NCI-H2196 (cell line): ENCODE data around the gene CCDC80.

Experiments used
- DNase-seq: peaks from one replicate; lab custom pipeline; 2025; ENCODE audit not compliant: unreplicated experiment; lab: John Stamatoyannopoulos, UW

Gene CCDC80, protein sequence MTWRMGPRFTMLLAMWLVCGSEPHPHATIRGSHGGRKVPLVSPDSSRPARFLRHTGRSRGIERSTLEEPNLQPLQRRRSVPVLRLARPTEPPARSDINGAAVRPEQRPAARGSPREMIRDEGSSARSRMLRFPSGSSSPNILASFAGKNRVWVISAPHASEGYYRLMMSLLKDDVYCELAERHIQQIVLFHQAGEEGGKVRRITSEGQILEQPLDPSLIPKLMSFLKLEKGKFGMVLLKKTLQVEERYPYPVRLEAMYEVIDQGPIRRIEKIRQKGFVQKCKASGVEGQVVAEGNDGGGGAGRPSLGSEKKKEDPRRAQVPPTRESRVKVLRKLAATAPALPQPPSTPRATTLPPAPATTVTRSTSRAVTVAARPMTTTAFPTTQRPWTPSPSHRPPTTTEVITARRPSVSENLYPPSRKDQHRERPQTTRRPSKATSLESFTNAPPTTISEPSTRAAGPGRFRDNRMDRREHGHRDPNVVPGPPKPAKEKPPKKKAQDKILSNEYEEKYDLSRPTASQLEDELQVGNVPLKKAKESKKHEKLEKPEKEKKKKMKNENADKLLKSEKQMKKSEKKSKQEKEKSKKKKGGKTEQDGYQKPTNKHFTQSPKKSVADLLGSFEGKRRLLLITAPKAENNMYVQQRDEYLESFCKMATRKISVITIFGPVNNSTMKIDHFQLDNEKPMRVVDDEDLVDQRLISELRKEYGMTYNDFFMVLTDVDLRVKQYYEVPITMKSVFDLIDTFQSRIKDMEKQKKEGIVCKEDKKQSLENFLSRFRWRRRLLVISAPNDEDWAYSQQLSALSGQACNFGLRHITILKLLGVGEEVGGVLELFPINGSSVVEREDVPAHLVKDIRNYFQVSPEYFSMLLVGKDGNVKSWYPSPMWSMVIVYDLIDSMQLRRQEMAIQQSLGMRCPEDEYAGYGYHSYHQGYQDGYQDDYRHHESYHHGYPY

DNA sequence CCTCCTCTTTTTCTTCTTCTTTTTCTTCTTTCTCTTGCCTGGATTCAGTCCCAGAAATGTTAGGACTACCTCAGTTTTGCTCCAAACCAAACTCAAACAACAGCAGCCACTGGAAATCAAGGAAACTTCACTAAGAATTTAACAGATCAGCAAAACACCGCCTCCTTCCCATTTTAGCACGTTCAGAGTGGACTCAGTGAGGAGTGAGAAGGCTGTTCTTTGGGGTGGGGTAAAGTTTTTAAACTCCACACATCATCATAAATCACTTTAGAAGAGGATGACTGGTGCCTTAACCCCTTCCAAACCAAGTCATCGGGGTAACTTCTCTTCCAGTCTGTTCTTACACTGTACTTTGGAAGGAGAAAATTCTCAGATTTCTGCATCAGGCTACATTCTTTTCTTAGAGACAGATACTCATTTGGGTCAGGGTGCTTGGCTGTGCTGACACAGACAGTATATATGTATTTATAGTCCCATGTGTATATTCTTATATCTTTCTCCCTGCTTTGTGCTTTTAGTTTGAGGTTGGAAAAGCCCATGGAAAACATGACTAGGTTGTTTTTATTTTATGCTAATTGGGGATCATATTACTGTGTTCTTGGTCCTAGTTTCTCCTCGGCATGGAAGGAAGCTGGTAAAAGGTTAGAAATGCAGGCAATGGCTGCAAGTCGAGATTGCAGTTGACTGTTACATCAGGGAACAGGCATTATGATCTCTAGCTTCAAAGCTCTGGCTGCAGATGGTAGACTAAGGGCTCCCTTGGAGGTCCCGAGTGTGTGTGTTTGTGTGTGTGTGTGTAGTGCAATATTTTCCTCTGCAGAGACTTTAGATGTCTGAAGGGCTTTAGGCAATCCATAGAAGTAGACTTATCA is at the start of gene CCDC80:
Gene CCDC80, minus strand, starts transcription at position 214 of the 872 bp plus-strand sequence. CDS start 1,238 bp downstream, outside the sequence.
- DNase-seq = no peak

DNA sequence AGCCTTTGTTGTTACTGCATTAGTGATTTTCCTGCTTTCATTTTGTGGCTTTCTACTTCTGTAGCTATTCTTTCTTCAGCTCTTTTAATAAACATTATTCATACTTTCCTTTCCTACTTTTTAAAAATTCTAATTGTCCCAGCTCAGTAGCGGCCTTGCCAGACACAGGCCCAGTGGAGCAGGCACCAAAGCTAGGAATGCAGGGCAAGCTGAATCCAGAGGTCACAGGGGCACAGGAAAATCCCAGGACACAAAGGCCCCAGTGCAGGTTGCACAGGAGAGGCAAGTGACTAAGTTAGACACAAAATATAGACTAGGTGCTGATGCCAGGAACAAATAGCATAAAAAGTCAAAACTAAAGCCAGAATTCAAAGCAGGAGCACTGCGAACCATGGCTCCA is 49.0 kb upstream of the CCDC80 start:
- DNase-seq = no peak

DNA sequence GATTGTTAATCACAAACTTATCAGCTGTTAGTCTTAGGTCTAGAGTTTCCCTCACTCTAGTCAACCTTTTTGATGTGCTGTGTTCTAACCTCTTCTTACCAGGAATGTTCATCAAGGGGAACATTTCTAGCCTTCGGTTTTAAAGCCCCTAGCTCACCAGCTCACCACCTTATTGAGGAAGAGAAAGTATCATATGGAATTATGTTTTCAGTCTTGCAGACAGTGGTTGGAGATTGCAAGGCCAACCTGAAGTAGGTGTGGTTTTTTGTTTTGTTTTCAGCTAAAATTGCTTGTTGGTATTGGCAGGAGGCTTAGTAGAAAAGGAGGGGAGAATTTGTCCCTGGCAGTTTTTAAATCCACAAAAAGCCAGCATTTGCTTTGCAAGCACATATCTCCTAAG is 48.4 kb upstream of the CCDC80 start:
- DNase-seq = no peak

- DNase-seq = no peak
Measured at GRCh38 chr3:112688819-112689218, 47.9 kb upstream of the CCDC80 start.

DNA sequence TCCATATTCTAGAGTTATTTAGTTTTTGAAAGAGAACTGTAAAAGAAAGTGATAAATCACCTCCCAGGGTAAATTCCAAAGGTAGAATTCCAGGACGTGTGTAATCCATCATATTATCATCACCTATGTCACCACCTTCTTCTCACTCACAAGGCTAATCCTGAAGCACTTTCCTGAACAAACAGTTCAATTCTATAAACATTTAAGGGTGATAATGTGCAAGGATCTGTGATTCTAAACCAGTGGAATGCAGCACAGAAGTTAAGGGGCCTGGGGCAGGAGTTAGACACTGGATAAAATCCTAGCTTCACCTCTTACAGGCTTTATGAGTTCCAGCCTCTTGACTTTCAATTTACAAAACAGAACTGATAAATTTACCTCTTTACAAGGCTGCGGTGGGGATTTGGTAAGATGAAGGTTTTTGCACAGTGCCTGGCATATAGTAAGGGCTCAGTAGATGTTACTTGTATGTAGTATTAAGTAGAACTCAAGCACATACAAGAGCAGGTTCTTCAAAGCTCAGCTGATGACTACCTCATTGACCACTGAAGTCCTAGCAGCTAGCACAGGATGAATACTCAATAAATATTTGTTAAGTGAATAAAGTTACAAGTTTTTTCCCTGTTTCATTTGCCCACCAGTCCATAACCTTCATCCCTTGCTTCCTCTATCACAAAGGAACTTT is 47.3 kb upstream of the CCDC80 start:
- no peak for DNase-seq

GRCh38 chr3:112687616-112688015 is 46.7 kb upstream of the CCDC80 start:
- DNase-seq = no peak

DNA sequence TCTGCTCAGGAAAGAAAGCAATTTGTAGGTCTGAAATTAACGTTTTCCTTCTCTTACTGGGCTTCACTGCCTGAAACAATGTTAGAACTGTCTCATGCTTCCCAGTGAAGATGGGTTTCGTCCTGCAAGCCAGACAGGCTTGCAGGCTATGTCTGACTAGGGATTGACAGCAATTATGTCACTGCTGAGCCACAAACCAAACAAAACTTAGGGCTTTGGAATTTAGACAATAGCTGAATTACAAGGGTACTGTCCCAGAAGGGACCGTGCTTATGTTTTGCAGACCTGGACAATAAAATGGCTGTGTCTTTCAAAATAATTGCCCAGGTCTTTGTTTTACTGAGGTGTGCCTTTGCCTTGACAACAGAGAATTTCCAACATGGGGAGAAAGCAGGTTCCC is 46.3 kb upstream of the CCDC80 start:
- no peak for DNase-seq

GRCh38 chr3:112685956-112686799 is 45.2 kb upstream of the CCDC80 start:
- DNase-seq = no peak

- no peak for DNase-seq
Measured at GRCh38 chr3:112685420-112685819, 44.5 kb upstream of the CCDC80 start.

GRCh38 chr3:112682361-112682760 is 41.4 kb upstream of the CCDC80 start:
- DNase-seq = no peak

DNA sequence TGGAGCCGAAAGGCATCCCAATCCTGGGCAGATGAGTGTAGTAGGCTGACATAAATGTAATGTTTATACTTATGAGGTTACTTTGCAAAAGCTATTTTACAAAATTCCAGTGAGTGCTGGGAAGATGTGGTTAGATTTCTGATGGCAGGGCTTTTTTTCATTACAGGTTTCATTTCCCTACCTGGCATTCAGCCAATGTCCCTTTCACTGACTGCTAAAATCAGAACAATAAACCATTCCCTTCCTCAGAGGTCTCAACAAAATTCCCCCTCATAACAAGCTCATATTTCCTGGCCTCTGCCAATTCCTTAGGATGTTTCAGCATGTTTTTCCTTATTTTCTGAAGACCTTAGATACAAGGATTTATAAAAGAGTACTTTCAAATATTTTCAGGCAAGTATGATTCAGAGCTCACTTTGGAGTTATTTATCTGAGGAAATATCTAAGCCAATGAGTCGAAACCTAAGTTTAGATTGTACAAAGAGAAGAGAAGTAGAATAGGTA is 40.9 kb upstream of the CCDC80 start:
- DNase-seq = no peak

DNA sequence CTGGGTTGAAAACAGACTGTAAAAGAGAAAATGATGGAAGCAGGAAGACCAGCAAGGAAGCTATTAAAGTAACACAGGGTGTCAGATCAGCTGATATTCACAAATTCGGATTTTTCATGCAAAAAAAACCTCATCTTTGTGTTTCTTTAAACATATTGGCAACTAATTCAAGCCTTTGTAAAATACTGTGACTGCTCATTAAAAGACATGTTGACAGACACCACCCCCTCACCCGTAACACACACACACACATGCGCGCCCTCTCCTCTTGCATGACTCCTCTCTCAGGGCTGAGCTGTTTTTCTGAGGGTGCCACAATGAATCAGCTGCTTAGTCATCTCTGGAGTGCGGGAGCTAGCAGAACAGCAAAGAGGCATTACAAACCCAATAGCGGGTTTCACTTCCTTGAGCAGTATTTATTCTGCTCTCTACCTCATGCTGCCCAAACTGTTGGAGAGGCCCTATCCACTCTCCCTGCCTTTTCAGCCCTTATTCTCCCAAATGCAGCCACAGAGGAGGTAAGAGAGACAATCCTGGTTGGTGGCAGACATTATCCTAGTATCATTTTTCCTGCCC is 35.8 kb upstream of the CCDC80 start:
- DNase-seq = peak; percentile 48

GRCh38 chr3:112675943-112676535 is 35.1 kb upstream of the CCDC80 start:
- no peak for DNase-seq

DNA sequence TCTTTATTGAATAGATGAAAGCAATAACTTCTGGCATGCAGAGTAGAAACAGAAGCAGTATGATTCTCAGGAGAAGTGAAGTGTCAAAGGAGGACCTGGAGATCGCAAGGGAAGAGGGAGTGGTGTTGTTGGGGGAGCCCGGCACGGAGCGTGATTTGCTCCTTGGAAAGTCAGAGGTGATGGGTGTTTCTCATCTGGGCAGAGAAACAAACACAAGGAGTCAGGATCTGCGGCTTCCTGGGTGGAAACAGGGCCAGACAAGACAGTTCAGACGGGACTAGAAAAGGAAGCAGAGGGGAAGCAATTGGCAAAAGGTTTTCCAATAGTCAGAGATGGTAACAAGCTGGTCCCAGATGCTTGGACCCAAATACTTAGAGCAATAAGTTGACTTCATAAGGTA is 34.4 kb upstream of the CCDC80 start:
- no peak for DNase-seq

DNA sequence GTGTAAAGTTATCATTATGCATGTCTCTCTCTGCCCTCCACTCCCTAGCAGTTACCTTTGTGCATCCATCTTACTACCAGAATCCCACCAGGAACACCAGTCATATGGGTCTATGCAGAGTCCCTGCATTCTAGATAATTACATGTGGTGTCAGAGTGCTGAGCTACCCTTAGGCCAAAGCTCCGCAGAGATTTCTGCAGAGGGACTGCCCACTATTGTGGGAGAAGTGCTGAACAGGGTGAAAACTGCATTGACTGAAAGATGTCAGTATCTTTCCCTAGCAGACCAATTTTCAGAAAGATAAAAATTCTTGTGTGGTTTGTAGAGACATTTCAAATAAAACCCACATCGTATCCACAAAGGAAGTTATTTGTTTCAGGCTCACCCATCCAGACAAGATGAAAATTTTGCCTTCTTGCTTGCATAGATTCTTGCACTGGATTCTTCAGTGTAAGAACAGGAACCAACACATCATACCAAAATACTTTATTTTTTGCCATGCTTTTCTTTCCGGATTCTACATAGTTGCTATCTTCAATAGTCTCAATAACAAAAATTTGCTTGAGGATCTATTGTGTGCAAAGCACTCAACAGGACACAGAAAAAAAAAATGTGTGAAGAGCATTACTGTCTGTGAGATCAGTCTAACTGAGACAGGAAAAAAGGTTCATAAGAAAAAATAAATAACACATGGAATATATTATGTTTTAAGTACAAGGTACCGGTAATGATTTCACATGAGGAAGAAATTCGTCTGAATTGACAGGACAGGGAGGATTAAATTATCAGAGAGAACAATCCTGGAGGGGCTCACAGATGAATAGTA is 32.0 kb upstream of the CCDC80 start:
- no peak for DNase-seq

DNA sequence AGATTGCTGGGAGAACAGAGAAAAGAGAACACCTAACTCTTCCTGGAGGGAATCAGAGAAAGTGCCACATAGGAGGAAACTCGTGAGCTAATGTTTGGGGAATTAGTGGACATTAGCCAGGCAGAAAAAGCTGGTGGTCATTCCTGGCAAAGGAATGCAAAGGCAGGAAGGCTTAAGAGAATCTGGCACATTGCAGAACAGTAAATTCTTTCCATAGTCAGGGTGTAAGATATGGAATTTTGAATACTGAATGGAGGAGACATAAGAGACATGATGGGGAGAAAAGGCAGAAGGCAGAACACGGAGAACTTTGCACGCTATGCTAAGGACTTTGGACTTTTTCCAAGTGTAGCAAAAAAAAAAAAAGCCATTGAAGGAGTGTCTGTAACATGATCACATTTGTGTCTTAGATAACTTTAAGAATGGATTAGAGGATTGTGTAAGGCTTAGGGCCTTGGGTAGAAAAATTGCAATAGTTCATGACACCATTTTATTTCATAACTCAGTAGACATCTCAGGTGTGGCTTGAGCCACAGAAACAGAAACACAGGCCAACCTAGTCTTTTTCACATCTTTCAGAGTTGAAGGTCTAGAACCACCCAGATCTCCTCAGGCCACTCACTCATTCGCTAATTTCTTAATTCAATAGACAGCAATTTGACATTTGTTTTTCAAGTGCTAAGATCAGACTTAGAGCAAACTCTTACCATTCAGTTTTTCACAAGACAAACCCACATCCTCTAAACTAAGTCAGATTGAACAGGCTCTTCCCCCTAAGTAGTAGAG is 31.2 kb upstream of the CCDC80 start:
- no peak for DNase-seq

- DNase-seq = no peak
Measured at GRCh38 chr3:112670824-112671223, 29.9 kb upstream of the CCDC80 start.
